ENCODE results near the gene GNA12. TPM values are rescaled to one million over a fixed set of nuclear protein-coding genes. Genes with fewer than 3 reads are reported as not detected.
"Not testable (repeated sequence)": the region's sequence is repeated elsewhere in the genome, so short reads cannot be mapped to it uniquely, and the experiment has no call there.

Gene GNA12
- total RNA-seq, 4 donors from 2014 or later = 7.6 to 8.4 (median 8.1) TPM

DNA sequence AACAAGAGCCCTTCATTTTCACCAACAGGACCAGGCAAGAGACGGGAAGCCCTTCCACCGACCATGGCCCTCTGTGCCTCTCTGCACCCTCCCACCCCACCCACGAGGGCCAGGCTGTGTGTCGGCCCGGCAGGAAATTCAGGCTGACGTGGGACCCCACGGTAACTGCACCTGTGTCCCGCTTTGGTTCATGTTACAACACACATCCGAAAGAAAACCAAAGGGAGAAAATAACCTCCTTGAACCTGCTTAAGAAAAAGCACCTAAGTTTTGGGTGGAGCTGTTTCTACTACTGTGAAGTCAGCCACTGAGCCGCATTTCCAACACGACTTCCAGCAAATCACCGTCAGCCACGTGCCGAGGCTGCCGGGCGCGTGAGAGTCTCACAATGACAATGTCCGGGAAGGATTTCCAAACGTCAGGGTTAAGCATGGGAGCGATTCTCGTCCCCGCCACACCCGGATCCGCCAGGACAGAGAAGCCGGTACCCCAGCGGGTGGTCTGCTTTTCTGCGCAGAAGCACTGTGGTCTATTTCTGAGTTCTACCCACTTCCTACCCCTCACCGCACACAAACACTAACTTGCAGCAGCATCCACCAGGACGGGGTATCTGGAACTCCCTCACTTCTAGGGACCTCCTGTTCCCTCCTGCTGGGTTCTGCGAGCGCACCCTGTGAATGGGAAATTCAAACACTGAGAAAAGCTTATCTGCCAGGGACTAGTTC is 119.5 kb downstream of the GNA12 start:
- intact Hi-C loops (cut with DNase I; ENCODE audit: low total_unique reads) (no loop called here), in situ Hi-C loops (cut with MboI; ENCODE audit: low sequenced_read_pairs in 4 of 4) (no loop called here)
- TF ChIP-seq POLR2A (IDR thresholded peaks at IDR 0.05) = no peak
- TF ChIP-seq, protein P1, sequence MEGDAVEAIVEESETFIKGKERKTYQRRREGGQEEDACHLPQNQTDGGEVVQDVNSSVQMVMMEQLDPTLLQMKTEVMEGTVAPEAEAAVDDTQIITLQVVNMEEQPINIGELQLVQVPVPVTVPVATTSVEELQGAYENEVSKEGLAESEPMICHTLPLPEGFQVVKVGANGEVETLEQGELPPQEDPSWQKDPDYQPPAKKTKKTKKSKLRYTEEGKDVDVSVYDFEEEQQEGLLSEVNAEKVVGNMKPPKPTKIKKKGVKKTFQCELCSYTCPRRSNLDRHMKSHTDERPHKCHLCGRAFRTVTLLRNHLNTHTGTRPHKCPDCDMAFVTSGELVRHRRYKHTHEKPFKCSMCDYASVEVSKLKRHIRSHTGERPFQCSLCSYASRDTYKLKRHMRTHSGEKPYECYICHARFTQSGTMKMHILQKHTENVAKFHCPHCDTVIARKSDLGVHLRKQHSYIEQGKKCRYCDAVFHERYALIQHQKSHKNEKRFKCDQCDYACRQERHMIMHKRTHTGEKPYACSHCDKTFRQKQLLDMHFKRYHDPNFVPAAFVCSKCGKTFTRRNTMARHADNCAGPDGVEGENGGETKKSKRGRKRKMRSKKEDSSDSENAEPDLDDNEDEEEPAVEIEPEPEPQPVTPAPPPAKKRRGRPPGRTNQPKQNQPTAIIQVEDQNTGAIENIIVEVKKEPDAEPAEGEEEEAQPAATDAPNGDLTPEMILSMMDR (IDR thresholded peaks at IDR 0.05 in 4 of 5, conservative IDR thresholded peaks at IDR 0.05 in 1 of 5) = no peak
- H3K9me3 ChIP-seq = no peaks in the 10 kb centered on the region
- no peaks in the 10 kb centered on the region for H3K4me1 ChIP-seq
- ATAC-seq = no peak
- H3K27ac ChIP-seq = no peak overlapping the region
- H3K27me3 ChIP-seq = no peaks in the 10 kb centered on the region
- peaks cover 0 to 13% of the 10 kb centered on the region in 2 donors for H3K36me3 ChIP-seq
- DNase-seq = peak in 1 of 2 donors; percentile 2
- H3K4me3 ChIP-seq = no peak overlapping the region

DNA sequence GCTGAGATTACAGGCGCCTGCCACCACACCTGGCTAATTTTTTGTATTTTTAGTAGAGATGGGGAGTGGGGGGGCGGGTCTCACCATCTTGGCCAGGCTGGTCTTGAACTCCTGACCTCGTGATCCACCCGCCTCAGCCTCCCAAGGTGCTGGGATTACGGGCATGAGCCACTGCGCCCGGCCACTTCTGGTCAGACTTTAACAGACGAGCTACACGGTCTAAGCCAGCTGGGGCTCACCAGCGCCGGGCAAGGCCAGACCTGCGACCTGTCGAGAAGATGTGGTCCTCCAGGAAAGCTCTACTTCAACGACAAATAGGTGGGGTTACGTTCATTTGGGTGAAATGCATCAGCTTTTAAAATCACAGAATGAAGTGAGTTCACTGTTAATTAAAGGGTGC is 120.1 kb downstream of the GNA12 start:
- intact Hi-C loops (cut with DNase I; ENCODE audit: low total_unique reads) = not testable (repeated sequence)

DNA sequence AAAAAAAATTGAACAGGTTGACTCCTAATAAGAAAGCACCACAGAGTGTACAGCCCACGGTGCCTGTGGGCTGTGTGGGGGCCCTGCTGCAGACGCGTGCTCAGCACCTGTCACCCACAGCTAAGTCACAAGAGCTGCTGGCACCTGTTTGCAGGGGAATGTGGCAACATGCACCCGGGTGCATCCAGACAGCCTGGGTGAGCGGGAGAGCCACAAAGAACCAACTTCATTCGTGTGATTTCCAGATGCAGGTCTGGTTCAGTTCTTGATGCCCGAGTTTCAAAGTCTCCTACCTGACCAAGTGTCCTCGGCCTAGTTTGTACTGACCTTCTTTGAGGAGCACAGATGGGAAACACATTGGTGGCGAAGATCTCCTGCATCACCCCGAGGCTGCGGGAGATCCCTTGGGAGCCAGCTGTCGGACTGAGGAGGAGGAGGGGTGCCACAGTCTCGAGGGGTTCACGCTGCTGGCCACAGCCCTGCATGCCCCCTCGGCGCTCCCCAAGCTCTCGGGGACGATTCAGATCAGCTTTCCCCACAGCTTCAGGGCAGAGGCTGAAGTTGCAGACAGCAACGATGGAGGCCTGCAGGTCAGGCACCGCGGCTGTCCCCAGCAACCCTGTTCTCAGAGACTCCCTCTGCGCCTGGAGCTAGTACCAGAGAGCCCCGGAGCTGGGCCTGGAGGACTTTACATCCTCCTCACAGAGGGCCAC is 120.8 kb downstream of the GNA12 start:
- H3K27me3 ChIP-seq = no peaks in the 10 kb centered on the region
- H3K4me1 ChIP-seq = no peaks in the 10 kb centered on the region
- ATAC-seq (peak in 1 of 2 donors; percentile 63), DNase-seq (peak in 1 of 2 donors; percentile 8)
- in situ Hi-C loops (cut with MboI; ENCODE audit: low sequenced_read_pairs in 4 of 4) (no loop called here), intact Hi-C loops (cut with DNase I; ENCODE audit: low total_unique reads) (no loop called here)
- H3K9me3 ChIP-seq = no peaks in the 10 kb centered on the region
- peaks cover 0 to 13% of the 10 kb centered on the region in 2 donors for H3K36me3 ChIP-seq
- TF ChIP-seq, protein P1 (IDR thresholded peaks at IDR 0.05 in 4 of 5, conservative IDR thresholded peaks at IDR 0.05 in 1 of 5) = no peak
- no peak for TF ChIP-seq POLR2A (IDR thresholded peaks at IDR 0.05)
- H3K27ac ChIP-seq = no peak overlapping the region
- H3K4me3 ChIP-seq = no peak overlapping the region

More for the DNA sequence above, 120.1 kb downstream of the GNA12 start:
- H3K9me3 ChIP-seq; H3K27me3 ChIP-seq; in situ Hi-C loops (cut with MboI; ENCODE audit: low sequenced_read_pairs in 4 of 4); H3K27ac ChIP-seq; H3K4me3 ChIP-seq; ATAC-seq; H3K4me1 ChIP-seq: not testable (repeated sequence)
- peaks cover 0 to 13% of the 10 kb centered on the region in 2 donors for H3K36me3 ChIP-seq
- DNase-seq = peak in 1 of 2 donors; percentile 5

DNA sequence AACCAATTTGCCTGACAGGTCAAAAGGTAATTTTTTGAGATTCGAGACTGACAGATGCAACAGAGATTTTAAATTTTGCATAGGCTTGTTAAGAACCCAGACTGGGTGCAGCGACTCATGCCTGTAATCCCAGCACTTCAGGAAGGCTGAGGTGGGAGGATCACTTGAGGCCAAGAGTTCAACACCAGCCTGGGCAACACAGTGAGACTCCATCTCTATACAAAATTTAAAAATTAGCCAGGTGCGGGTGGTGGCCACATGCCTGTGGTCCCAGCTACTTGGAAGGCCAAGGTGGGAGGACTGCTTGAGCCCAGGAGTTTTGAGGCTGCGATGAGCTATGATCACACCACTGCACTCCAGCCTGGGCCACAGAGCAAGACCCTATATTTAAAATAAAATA is 121.5 kb downstream of the GNA12 start:
- in situ Hi-C loops (cut with MboI; ENCODE audit: low sequenced_read_pairs in 4 of 4) = no loop called here

DNA sequence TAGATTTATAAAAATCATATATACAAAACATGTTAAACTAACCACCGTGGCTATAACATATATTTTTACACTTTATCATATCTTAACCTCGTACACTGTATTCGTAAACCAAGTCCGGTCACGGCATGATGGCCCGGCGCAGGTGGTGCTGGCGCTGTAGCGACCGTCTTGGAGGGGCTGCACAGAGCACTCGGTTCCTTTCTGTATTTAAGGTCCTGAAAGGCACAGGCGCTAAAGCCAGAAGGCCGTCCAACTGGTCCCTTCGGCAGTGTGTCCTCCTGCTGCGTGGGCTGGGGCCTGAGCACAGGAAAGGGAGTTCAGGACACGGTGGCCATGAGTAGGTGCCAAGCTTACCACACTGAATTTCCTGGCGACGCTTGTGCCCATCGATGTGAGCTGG is 122.3 kb downstream of the GNA12 start:
- Histone ChIP-seq H3K27me3 (no peaks in the 10 kb centered on the region), H3K4me3 (no peak overlapping the region), H3K36me3 (peaks cover 0 to 13% of the 10 kb centered on the region in 2 donors), H3K9me3 (no peaks in the 10 kb centered on the region), H3K27ac (no peak overlapping the region), H3K4me1 (peaks cover 6 to 10% of the 10 kb centered on the region in 2 donors)
- intact Hi-C loops (cut with DNase I; ENCODE audit: low total_unique reads) (no loop called here), in situ Hi-C loops (cut with MboI; ENCODE audit: low sequenced_read_pairs in 4 of 4) (no loop called here)
- no peak for DNase-seq
- ATAC-seq = no peak
- no peak for TF ChIP-seq POLR2A (IDR thresholded peaks at IDR 0.05)
- TF ChIP-seq, protein P1 (IDR thresholded peaks at IDR 0.05 in 4 of 5, conservative IDR thresholded peaks at IDR 0.05 in 1 of 5) = no peak

More for the DNA sequence above, 121.5 kb downstream of the GNA12 start:
- no peaks in the 10 kb centered on the region for H3K27me3 ChIP-seq
- ATAC-seq (no peak), DNase-seq (peak in 1 of 2 donors; percentile 4)
- no peak overlapping the region for H3K27ac ChIP-seq
- no peaks in the 10 kb centered on the region for H3K9me3 ChIP-seq
- peaks cover 0 to 13% of the 10 kb centered on the region in 2 donors for H3K36me3 ChIP-seq
- no peak overlapping the region for H3K4me3 ChIP-seq
- TF ChIP-seq, protein P1 (IDR thresholded peaks at IDR 0.05 in 4 of 5, conservative IDR thresholded peaks at IDR 0.05 in 1 of 5) = no peak
- no peak for TF ChIP-seq POLR2A (IDR thresholded peaks at IDR 0.05)
- intact Hi-C loops (cut with DNase I; ENCODE audit: low total_unique reads) = no loop called here
- peaks cover 0 to 3% of the 10 kb centered on the region in 2 donors for H3K4me1 ChIP-seq
